NCI-H345 (cell line): ENCODE data around the gene RGS9.
A peak's percentile ranks its signal among the peaks of the same experiment; 100 is the strongest.
"Not testable (repeated sequence)": the region's sequence is repeated elsewhere in the genome, so short reads cannot be mapped to it uniquely, and the experiment has no call there.

Source experiments
- DNase-seq: peaks from one replicate; lab custom pipeline; 2025; lab: John Stamatoyannopoulos, UW

Gene RGS9

DNA sequence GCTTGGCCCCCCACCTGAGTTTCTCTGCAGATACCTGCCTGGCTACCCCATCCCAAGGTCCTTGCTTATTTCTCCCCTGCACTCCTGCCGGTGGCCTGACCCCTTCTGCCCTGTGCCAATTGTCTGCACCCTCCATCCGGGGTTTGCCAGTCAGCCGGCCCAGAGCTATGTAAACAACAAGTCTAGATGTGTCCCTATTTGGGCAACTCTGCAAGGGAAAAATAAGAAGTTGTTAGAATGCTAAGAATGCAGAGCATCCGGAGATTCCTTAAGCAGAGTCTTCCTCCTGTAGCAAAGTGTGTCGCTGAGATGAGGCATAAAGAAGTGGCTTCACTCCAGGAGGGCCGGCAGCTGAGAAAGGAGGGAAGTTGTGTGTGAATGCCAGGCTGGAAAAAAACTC, 46.6 kb downstream of the RGS9 start:
- DNase-seq, result no peak

DNA sequence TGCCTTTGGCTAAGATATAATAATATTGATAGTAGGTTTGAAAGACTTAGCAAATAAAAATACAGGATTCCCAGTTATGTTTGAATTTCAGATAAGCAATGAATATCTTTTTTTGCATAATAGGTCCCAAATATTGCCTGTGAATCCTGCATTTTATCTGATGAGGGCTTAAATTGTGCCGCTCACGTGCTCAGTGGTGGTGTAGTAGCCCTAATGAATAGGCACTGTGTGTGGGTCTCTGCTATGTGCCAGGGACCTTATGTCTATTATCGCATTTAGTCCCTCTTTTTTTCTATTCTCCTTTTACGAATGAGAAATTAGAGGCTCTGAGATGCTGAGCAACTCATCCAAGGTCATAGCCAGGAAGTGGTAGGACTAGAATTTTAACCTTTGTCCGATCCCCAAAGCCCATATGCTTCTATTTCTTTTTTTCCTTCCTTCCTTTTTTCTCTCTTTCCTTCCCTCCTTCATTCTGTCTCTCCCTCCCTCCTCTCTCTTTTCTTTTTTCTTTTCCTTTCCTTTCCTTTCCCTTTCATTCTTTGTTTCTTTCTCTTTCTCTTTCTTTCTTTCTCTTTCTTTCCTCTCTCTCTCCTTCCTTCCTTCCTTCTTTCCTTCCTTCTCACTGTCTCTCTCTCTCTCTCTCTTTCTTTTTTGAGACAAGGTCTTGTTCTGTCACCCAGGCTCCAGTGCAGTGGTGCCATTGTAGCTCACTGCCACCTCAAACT, 47.2 kb downstream of the RGS9 start:
- DNase-seq, result no peak

DNA sequence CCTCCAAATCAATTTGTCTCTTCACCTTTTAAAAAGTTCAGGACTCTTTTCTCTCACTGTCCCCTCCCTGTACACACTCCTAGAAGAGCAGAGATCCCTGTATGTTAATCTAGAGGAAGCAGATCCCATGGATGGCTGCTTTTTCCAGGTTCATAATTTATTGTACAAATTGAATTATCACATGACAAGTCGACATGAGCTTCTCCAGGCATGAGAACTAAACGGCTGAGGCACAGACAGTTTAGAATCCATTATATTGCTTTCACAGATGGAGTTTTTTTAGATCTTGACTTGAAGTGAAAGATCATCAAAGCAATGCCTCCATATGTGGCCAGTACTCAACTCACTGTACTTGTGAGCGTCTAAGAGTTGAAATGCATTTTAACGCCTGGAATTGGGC, 47.9 kb downstream of the RGS9 start:
- DNase-seq, result no peak

DNA sequence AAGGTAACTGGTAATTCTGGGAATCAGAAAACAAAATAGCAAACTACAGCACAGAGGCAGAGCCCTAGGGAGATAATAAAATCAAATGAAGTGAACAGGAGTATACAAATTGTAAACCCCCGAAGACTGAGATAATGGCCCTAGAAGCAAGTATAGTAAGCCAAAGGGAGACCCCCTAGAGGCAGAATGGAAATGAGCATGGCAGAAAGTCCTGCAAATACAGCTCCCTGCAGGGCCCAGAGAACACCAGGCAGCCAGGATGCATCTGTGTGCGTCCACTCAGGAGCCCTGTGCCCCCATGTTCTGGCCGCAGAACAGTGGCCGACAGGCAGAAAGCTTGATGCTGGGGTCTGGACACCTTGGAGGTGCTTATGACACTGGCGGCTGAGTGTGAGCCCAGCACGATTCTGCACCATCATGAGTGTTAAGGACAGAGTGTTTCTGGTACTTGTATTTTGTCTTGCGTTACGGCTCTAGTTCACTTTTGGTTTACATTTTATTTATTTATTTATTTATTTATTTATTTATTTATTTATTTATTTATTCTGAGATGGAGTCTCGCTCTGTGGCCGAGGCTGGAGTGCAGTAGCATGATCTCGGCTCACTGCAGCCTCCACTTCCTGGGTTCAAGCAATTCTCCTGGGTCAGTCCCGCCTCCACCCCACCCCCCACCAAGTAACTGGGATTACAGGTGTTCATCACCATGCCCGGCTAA, 48.7 kb downstream of the RGS9 start:
- no peak for DNase-seq

DNA sequence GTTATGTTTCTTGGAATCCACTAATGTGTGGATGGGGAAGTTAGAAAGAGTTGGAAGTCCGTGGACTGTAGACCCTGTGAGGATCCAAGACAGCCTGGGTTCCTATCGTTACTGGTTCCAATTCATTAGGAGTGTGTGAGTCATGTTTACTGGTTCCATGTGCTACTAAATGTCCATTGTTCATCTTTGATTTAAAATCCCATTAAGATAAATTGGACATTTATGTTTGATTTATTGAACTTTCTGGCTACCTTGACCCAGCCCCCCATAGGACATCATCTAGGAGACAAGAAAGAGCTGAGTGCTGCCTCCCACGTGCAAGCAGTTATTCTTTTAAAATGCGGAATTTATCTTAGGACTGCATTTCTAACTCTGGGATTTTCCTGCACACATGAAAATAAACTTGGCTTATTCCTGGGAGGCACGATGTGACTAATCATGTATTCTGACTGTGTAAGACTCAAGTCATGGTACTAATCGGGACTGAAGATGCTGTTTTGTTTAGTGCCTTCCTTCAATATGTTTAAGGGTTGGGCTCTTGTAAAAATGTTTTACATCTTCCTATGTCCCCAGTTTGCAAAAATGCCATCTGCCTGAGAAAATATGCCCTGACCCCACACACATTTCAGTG, 53.4 kb downstream of the RGS9 start:
- DNase-seq, result no peak

DNA sequence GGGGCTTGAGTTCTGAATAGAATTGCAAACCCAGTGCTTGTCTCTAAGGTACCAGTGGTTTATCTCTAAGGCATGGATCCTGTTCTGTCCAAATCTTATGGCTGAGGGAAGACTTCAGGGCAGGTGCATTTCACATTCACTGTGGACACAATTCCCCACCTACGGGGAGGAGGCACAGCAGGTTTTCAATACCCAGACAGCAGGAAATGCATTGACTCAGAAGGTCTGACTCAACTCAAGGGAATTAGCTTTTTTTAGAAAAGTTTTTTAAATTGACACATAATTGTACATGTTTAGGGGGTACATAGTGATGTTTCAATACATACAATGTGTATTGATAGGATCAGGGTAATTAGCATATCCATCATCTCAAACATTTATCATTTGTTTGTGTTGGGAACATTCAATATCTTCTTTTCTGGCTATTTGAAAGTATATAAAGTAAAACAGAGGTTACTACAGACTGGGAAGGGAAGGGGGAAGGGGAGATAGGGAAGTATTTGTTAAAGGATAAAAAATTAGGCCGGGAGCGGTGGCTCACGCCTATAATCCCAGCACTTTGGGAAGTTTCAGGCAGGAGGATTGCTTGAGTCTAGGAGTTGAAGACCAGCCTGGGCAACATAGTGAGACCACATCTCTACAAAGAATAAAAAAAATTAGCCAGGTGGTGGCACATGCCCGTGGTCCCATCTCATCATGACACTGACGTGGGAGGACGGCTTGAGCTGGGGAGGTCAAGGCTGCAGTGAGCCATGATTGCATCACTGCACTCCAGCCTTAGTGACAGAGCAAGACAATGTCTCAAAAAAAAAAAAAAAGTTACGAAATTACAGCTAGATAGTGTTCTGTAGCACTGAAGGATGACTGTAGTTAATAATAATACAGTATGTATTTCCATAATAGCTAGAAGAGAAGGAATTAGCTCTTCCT, 54.9 kb downstream of the RGS9 start:
- DNase-seq, result no peak

DNA sequence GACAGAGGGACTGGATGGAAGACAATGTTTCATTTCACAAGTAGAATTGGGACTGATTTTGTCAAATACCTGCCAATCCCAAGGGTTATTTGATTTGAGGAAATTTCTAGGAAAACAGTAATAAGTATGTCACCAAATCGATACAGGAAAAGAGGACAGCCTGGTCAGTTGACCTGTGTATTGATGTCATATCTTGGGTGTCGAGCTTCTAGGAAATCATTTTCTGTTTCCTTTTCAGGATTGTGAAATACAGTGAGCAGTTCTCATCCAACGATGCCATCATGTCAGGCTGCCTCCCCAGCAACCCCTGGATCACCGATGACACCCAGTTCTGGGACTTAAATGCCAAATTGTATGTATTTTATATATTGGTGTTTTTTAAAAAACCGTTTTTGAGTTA, 56.1 kb downstream of the RGS9 start:
- no peak for DNase-seq

DNA sequence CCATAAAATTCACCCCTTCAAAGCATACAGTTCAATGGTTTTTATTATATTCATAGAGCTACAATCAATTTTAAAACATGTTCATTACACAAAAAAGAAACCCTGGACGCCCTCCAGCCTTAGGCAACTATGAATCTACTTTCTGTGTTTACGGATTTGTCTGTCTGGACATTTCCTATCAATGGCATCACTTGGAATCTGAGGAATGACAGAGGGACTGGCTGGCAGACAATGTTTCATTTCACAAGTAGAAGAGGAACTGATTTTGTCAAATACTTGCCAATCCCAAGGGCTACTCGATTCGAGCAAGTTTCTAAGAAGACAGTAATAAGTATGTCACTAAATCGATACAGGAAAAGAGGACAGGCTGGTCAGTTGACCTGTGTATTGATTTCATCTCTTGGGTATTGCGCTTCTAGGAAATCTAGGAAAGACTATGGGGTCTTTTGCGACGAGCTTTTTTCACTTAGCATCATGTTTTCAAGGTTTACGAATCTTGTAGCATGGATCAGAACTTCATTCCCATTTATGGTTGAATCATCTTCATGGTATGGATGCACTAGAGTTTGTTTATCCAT, 56.6 kb downstream of the RGS9 start:
- DNase-seq, result no peak

DNA sequence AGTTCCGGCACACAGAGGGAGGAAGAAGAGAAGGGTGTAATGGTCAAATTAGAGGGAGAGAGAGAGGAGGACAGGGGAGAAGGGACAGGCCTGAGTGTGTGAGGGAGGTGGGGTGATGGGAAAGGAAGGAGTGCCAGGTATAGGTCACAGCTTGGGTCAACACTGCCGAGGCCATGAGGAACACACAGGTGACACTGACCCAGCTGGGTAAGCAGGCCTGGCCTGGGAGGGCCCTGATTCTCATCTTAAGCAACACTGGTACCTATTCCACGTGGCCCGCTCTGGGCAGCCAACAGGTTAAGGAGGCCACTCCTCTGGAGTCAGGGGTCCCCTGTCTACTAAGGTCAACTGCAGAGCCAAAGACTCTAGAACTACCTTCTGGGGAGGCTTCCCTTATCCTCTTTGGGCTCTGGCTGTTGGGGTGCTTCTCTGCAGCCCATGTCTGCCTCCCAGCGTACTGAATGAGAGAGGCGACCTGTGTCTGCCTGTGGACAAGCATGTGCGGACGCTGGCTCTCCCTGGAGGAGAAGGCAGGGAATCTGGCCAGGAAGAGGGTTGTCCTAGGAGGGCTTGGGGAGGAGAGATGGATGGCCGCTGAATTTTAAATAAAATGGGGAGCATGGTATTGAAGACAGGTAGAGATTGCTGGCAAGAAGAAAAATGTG, 57.6 kb downstream of the RGS9 start:
- no peak for DNase-seq

DNA sequence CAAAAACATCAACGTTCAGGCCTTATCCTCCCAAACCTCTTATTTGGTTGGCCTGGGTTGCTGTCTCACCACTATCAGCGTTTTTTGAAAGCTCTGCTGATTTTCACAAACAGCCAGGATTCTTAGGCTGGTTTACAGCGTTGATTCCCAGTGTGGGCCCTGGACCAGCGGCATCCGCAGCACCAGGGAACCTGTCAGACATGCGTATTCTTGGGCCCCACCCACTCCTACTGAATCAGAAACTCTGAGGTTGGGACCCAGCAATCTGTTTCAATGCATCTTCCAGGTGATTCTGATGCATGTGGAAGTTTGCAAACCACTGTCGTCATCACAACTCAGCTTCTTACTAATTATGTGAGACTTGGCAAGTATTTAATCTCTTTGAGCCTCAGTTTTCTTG, 58.5 kb downstream of the RGS9 start:
- no peak for DNase-seq

DNA sequence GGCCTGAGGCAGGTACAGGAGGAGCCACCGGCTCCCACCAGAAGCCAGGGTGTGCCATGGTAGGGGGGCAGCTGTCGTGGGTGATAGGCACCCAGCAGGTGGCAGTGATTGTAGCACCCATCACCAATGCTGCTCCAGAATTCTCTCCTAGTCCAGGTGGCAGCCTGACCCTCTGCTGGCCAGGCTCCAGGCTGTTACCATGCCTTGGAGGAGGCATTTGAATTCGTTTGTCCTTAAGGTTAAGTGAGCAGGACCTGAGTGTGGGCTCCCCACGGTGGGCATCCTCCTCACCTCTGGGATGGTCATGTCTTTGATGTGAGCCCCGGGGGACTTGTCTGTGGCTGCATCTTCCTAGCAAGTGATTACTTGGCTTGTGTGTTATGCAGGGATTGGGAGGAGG, 59.4 kb downstream of the RGS9 start:
- DNase-seq, result no peak

DNA sequence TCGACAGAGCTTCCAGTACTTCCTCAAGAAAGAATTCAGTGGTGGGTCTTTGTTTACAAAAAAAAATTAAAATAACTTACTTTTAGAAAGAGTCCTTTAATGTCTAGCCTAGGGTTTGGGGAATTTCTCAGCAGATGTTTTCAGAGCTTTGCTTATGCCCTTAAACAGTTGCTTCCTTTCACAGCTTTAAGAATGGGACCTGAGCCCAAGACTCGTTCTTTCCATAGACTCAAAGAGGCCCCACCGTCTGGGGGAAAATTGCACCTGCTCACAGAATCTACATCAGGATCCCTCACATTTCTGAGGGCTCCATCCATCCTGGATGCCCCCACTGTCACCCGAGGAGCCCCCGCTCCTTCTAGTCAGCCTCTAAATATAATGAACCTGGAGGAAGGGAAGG, 60.0 kb downstream of the RGS9 start:
- DNase-seq, result no peak

DNA sequence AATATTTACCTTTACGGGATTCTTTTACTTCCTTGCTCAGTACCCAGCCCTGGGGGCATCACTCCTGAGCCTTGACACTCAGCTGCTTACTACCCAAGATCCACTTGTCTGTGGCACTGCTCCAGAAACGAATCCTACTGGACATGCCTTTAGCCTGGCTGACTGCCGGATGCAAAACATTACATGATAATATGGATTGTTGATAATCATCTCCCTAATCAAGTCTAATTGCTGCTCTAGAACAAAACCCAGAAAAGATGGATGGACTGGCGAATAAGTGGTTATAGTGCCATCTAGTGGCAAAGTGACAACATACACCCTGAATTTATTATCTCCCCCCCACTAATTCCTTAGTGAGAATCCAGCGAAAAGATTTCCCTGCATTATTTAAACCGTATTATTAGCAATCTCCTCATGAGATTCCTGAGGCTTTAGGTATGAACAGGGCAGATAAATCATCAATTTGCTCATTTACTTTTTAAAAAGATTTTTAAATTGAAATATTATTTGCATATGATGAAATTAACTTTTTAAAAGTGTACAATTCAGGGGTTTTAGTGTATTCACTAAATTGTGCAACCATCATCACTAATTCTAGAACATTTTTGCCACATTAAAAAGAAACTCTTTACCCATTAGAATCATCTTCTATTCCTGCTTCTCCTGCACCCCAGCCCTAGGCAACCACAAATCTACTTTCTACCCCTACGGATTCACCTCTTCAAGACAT, 61.6 kb downstream of the RGS9 start:
- DNase-seq, result peak; percentile 60

DNA sequence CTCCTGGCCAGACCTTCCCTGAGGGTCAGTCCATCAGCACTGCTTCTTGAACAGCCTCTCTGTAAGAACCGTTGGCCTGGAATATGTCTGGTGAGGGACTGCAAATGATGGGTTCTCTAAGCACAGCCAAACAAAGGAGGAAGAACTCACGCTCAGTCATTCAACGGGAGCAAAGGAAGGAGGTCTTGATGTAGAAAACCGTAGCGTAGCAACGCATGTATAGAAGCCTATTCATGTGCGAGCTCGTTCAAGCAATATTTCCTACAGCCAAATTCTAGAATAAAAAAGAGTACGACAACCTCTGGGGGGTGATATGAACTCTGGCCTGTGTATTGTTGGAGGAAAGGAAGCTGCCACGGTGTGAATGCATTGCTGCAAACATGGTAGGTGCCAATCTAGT, 64.2 kb downstream of the RGS9 start:
- DNase-seq, result no peak

DNA sequence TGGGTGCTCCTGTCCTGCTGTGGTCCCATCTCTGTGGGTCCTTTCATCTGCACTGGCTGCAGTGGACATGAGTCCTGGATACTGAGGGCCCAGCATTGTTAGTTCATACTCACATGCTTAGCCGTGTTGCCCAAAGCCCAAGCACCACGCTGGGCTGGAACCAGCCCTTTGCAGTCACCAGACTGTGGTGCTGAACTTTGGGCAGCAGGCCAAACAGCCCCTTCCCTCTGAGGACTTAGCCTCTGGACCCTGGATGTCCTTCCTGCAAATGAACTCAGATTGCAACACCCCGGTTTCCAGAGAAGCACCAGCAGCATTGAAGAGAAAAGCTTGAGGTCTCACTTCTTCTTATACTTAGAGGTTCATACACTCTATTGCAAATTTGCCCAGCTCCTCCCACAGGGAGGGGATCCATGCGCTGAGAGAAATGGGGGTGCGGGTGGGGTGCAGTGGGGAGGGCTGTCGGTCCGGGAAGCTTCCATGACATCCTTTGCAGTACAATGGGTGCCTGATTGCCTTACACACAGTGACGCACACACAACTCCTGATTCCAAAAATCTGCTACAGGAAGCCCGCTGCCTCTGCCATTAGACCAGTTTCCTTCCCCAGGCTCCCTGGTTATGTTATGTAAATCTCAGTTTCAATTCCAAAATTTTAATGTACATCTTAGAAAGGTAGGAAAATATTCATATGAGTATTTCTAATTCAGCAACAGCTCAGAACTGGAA, 65.8 kb downstream of the RGS9 start:
- no peak for DNase-seq

DNA sequence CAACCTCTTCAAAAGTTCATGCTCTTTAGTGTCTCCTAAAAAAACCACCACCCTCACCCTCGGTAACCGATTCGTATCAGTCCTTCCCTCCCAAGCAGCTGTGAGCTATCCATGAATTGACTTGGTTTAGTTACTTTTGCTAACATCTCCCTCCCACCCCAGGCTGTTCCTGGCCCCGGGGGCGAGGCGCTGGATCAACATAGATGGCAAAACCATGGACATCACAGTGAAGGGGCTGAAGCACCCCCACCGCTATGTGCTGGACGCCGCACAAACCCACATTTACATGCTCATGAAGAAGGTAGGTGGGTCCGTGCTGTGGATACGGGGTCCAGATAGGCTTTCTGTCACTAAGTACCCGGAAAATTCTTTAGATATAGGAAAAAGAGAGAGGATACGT, 66.8 kb downstream of the RGS9 start:
- DNase-seq, result no peak

DNA sequence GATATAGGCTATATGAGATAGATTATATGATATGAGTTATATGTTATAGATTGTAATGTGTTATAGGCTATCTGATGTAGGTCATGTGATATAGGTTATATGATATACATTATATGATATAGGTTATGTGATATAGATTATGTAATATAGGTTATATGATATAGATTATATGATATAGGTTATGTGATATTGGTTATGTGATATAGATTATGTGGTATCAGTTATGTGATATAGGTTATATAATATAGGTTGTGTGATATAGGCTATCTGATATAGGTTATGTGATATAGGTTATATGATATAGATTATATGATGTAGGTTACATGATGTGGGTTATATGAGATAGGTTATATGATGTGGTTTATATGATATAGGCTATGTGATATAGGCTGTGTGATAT, 68.5 kb downstream of the RGS9 start:
- no peak for DNase-seq

DNA sequence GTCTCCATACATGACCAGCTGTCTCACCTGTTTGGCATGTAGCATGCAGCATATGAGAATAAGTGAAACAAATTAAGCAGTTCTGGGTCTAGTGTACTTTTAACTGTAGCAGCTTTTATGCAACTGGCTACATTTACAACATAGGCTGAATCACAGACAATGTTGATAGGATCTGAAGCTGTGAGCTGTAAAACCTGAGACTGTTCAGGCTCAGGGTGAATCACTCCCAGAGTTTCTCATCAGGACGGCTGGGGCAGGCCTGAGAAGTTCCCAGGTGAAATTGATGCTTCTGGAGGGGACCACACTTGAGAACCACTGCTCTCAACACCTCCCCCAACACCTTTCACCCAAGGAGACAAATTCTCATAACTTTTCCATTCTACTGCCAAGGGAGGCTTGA, 70.3 kb downstream of the RGS9 start:
- DNase-seq, result not testable (repeated sequence)

DNA sequence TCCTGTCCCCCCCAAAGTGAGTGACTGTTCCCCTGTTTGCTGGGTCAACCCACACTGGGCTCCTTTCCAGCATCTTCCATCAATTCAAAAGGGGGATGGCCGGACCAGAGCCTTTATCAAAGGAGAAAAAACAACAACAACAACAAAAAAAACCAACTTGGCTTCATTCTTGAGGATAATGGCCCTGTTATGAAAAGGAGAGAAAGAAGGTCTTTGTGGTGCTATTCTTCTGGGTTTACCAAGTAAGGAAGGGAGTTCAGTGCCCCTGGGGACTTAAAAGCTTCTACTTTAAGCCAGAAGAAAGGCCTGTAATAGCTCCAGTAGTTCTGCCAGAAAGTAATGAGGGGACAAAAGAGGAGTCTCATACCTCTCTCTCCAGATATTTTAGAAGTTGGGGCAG, 71.5 kb downstream of the RGS9 start:
- no peak for DNase-seq

DNA sequence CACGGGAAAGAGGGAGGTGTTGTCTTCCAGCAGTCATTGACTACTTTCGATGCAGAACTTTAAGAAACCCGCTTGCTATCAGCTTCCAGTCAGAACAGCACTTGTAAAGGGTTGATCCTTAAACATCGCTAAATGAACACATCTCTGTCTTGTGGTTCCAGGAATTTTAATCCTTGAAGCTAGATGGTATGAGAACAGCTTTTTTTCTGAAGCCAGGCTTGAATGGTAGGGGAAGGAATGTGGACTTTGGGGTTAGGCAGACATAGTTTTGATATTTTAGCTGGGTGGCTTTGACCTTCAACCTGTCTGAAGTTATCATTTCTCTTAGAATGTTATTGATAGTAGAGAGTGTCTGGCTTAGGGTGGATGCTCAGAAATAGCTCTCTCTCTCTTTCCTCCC, 81.1 kb downstream of the RGS9 start:
- DNase-seq, result no peak
